Activated naive CD8-positive, alpha-beta T cell treated with anti-CD3 and anti-CD28 coated beads, Interleukin-2, amount 10 ng/mL, durations not matched to agents 7 days and 5 days (primary cell): ENCODE data around the gene SH3PXD2B. TPM values are rescaled to one million over a fixed set of nuclear protein-coding genes. Genes with fewer than 3 reads are reported as not detected.
"Not testable (repeated sequence)": the region's sequence is repeated elsewhere in the genome, so short reads cannot be mapped to it uniquely, and the experiment has no call there.

Source experiments
- ATAC-seq: fragments of 150-1000 bp; cut with Tn5 transposase; one replicate; pipeline ENCODE4 v1.10.0; 2021; ENCODE audit warnings: low read depth, moderate library complexity
- POLR2A ChIA-PET: fragments of 350-600 bp; sonication (Branson Sonifier 250); formaldehyde crosslinking; loops from one replicate; lab custom pipeline; 2021; ENCODE audit warnings: antibody characterized with exemption; lab: Charles Lee
- DNase-seq: peaks from one replicate; pipeline ENCODE4 v3.0.0; 2021
- H3K27ac Mint-ChIP-seq: one replicate; pipeline ENCODE4 v1.8.0; 2022; ENCODE audit warnings: mild to moderate bottlenecking, mixed read lengths
- H3K27me3 Mint-ChIP-seq: one replicate; pipeline ENCODE4 v1.8.0; 2022; ENCODE audit warnings: mild to moderate bottlenecking, moderate library complexity, mixed read lengths
- H3K36me3 Mint-ChIP-seq: one replicate; pipeline ENCODE4 v1.8.0; 2021; ENCODE audit warnings: mild to moderate bottlenecking, mixed read lengths
- H3K4me1 Mint-ChIP-seq: one replicate; pipeline ENCODE4 v1.8.0; 2021; ENCODE audit warnings: mixed read lengths
- H3K4me3 Mint-ChIP-seq: one replicate; pipeline ENCODE4 v1.8.0; 2022; ENCODE audit warnings: mild to moderate bottlenecking, moderate library complexity, mixed read lengths
- H3K9me3 Mint-ChIP-seq: one replicate; pipeline ENCODE4 v1.8.0; 2021; ENCODE audit warnings: mixed read lengths
- total RNA-seq, 2 experiments: library from RNA; stranded (reverse); gene quantifications; one replicate each; pipeline ENCODE4 v1.2.3, GENCODE V29; 2021

SH3PXD2B gene
- total RNA-seq, 2 experiments from 2014 or later = 0.28 to 0.42 TPM

DNA sequence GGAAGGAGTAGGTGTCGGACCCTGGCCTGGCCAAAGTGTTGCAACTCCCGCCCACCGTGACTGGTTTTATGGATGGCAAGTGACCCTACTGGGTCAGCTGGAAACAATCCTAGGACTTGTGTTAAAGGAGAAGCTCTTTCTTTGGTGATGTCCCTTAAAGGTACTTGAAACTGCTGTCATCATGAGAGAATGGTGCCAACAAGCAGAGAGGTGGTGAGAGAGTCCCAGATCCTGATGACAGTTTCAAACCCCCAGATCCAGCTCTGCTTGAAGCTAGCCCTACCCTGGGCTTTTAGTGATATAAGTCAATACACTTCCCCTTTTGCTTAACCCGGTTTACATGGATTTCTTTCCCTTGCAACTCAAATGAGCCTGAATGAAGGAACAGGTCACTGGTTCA, 98.3 kb downstream of the SH3PXD2B start:
- H3K27ac Mint-ChIP-seq = no peak overlapping the region
- no peak overlapping the region for H3K4me3 Mint-ChIP-seq
- POLR2A ChIA-PET = no interaction called here
- peaks cover 4% of the 10 kb centered on the region for H3K27me3 Mint-ChIP-seq
- ATAC-seq (no peak), DNase-seq (no peak)
- H3K9me3 Mint-ChIP-seq = no peaks in the 10 kb centered on the region
- H3K4me1 Mint-ChIP-seq = peaks cover 1% of the 10 kb centered on the region
- H3K36me3 Mint-ChIP-seq = no peaks in the 10 kb centered on the region

DNA sequence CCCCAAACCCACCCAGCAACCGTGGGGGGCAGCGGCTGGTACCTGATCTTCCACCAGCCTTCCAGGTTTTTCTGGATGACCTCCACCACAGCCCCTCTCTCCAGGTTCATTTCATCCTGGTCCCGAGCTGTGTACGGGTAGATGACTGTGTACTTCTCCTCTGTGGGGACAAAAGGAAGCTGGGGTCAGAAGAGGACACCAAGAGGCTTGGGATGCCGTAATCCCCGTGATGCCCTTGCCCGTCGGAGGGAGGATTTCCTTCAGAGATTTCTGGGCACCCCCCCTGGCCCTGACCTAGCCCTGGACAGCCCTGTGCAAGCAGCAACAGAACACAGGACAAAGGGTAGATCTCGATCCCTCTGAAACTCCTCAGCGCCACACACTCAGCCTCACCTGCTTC, 100.5 kb downstream of the SH3PXD2B start:
- H3K4me3 Mint-ChIP-seq = no peak overlapping the region
- no peak overlapping the region for H3K27ac Mint-ChIP-seq
- peaks cover 4% of the 10 kb centered on the region for H3K27me3 Mint-ChIP-seq
- no peaks in the 10 kb centered on the region for H3K9me3 Mint-ChIP-seq
- DNase-seq (no peak), ATAC-seq (no peak)
- POLR2A ChIA-PET = no interaction called here
- no peaks in the 10 kb centered on the region for H3K36me3 Mint-ChIP-seq
- no peaks in the 10 kb centered on the region for H3K4me1 Mint-ChIP-seq

DNA sequence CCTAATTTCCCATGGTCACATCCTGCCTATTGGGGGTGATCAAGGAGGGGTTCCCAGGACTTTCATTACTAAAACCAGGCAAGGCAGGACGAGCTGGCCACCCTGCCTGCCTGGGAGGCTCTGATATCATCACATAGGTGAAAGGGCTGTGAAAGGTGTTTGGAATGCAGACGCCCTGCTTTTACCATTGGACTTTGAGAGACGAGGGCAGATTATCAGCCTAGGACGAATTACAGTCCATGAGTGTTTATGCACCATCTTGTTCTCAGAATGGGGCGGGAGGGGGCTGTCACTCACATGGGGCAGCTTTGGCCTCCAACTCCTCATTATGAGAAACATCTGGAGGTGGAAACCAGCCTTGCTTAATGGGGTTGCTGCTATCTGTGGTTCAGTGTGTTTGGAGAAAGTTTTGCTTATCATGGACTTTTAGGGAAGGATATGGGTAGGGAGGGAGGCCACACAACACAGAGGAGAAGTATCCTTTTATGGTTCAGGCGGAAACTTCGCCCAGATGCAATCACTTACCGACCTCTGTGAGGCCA, 101.0 kb downstream of the SH3PXD2B start:
- DNase-seq (no peak), ATAC-seq (no peak)
- Mint-ChIP-seq H3K9me3 (no peaks in the 10 kb centered on the region), H3K27ac (no peak overlapping the region), H3K36me3 (no peaks in the 10 kb centered on the region), H3K27me3 (peaks cover 4% of the 10 kb centered on the region), H3K4me3 (no peak overlapping the region), H3K4me1 (no peaks in the 10 kb centered on the region)
- POLR2A ChIA-PET = no interaction called here

DNA sequence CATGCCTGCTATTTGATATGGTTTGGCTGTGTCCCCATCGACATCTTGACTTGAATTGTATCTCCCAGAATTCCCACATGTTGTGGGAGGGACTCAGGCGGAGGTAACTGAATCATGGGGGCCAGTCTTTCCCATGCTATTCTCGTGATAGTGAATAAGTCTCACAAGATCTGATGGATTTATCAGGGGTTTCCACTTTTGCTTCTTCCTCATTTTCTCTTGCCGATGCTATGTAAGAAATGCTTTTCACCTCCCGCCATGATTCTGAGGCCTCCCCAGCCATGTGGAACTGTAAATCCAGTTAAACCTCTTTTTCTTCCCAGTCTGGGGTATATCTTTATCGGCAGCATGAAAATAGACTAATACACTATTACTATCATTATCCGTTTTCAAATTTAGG, 101.8 kb downstream of the SH3PXD2B start:
- H3K4me1 Mint-ChIP-seq, ATAC-seq, H3K27me3 Mint-ChIP-seq, H3K36me3 Mint-ChIP-seq, H3K4me3 Mint-ChIP-seq, POLR2A ChIA-PET, H3K9me3 Mint-ChIP-seq, H3K27ac Mint-ChIP-seq, DNase-seq: not testable (repeated sequence)

DNA sequence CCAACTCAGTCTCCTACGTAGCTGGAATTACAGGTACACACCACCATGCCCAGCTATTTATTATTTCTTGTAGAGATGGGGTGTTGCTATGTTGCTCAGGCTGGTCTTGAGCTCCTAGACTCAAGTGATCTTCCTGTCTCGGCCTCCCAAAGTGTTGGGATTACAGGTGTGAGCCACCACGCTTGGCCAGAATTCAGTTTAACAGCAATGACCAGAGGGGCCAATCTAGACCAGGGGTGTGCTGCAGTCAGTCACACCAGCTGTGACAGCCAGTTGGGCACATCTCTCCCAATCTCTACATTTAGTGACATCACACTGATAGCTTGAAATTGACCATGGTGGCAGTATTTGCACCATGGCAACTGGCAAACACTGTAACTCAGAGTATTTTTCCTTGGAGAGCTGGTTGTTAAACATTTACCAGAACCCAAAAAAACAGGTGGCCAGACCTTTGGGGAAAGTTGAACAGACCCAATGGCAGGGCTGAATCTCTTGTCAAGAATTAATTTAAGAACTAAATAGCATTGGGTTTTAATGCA, 103.0 kb downstream of the SH3PXD2B start:
- POLR2A ChIA-PET = no interaction called here
- ATAC-seq = no peak
- no peaks in the 10 kb centered on the region for H3K4me1 Mint-ChIP-seq
- H3K27me3 Mint-ChIP-seq = peaks cover 6% of the 10 kb centered on the region
- no peaks in the 10 kb centered on the region for H3K36me3 Mint-ChIP-seq
- H3K4me3 Mint-ChIP-seq = no peak overlapping the region
- no peak for DNase-seq
- no peak overlapping the region for H3K27ac Mint-ChIP-seq
- H3K9me3 Mint-ChIP-seq = no peaks in the 10 kb centered on the region

DNA sequence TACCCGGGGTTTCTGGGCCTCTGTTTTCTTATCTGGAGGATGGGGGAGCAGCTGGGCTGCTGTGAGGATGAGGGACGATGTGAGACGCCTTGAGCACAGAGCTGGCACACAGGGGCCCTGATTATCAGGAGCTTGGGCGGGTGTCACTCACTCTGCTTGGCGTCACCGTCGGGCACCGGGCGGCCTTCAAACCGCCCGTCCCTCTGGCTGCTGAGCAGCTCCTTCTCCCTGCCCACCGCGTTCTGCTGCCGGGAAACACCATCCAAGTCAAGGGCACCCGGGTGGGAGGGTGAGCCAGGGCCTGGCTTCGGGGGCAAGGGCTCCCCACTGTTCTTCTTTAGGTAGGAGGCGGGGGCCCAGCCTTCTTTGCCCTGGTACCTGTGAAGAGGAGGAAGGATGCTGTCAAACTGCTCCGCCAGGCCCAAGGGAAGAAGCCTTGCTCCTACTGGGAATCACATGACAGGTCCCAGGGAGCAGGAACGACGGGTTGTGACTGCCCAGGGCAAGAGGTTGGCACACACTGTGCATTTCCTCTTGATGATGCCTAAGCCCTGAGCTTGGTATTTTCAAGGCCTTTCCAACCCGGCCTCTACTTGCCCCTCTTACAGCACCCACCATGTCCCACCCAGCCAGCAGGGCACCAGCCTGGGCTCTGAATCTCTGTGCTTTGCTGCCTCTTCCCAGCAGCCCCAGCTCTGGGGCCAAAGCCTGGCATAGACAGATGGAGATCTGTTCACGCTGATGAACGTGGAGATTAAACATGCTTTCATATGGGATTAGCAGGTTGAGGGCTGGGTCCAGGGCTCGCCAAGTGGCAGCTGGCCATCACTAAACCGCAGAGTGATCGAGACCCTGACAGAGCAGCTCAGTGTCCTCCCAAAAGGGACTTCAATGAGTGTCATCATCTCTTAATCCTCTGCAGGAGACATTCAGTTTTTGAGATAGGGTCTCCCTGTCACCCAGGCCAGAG, 103.8 kb downstream of the SH3PXD2B start:
- peaks cover 7% of the 10 kb centered on the region for H3K27me3 Mint-ChIP-seq
- H3K36me3 Mint-ChIP-seq = no peaks in the 10 kb centered on the region
- H3K27ac Mint-ChIP-seq = no peak overlapping the region
- ATAC-seq = no peak
- no peak overlapping the region for H3K4me3 Mint-ChIP-seq
- no peak for DNase-seq
- POLR2A ChIA-PET = no interaction called here
- no peaks in the 10 kb centered on the region for H3K9me3 Mint-ChIP-seq
- H3K4me1 Mint-ChIP-seq = no peaks in the 10 kb centered on the region

DNA sequence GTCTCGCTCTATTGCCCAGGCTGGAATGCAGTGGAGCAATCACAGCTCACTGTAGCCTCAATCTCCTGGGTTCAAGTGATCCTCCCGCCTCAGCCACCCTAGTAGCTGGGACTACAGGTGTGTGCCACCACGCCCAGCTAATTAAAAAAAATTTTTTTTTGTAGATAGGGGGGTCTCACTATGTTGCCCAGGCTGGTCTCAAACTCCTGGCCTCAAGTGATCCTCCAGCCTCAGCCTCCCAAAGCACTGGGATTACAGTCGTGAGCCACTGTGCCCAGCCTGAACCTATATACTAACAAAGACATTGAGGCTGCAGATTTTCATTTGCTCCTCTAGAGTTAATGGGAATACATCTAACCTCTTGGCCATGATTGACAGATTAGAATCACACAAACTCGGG, 105.6 kb downstream of the SH3PXD2B start:
- H3K4me1 Mint-ChIP-seq, POLR2A ChIA-PET, H3K36me3 Mint-ChIP-seq, H3K9me3 Mint-ChIP-seq, ATAC-seq, H3K27ac Mint-ChIP-seq, DNase-seq, H3K4me3 Mint-ChIP-seq: not testable (repeated sequence)
- H3K27me3 Mint-ChIP-seq = peaks cover 11% of the 10 kb centered on the region

DNA sequence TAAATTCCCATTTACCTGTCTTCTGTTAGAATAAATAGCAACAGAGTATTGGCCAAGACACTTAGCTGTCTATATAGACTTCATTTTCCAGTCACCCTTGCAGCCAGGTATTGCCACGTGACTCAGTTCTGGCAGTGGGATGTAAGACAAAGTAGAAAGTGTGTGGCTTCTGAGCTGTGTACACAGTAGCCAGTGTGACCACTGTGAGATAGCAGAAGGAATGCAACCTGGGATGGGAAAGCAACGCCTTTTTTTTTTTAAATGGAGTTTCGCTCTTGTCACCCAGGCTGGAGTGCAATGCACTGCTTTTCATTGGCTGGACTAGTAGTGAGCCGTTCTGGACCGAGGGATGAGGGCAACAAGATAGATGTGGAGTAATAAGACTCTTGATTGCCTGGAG, 106.2 kb downstream of the SH3PXD2B start:
- Mint-ChIP-seq H3K36me3 (no peaks in the 10 kb centered on the region), H3K9me3 (no peaks in the 10 kb centered on the region), H3K27me3 (peaks cover 11% of the 10 kb centered on the region), H3K4me1 (no peaks in the 10 kb centered on the region), H3K27ac (no peak overlapping the region), H3K4me3 (no peak overlapping the region)
- DNase-seq = no peak
- no peak for ATAC-seq
- POLR2A ChIA-PET = no interaction called here

DNA sequence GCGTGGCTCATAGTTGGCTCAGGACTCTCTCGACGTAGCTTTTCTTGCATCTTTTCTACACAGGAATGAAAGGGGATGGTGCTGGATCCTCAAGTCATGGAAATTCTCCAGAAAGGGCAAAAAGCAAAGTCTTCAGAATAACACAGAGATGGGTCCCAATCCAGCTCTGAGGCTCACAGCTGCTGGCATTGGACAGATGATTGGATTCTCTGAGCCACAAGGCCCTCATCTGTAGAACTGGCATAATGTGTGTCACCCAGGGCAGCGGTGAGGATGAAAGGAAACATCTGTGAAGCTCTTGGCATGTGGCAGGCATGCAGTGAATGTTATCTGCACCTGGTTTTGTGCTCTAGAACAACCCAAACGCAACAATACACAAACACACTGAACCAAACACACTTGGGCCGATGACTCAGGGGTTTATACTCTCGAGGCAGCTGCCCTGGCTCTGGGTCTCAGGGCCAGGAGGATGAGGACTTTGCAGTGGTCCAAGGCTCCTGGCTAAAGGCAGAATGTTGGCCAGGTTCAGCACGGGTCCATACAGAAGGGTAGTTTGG, 106.8 kb downstream of the SH3PXD2B start:
- no peaks in the 10 kb centered on the region for H3K4me1 Mint-ChIP-seq
- H3K9me3 Mint-ChIP-seq = no peaks in the 10 kb centered on the region
- H3K4me3 Mint-ChIP-seq = no peak overlapping the region
- H3K27ac Mint-ChIP-seq = no peak overlapping the region
- POLR2A ChIA-PET = no interaction called here
- peaks cover 8% of the 10 kb centered on the region for H3K27me3 Mint-ChIP-seq
- ATAC-seq (no peak), DNase-seq (no peak)
- H3K36me3 Mint-ChIP-seq = no peaks in the 10 kb centered on the region

DNA sequence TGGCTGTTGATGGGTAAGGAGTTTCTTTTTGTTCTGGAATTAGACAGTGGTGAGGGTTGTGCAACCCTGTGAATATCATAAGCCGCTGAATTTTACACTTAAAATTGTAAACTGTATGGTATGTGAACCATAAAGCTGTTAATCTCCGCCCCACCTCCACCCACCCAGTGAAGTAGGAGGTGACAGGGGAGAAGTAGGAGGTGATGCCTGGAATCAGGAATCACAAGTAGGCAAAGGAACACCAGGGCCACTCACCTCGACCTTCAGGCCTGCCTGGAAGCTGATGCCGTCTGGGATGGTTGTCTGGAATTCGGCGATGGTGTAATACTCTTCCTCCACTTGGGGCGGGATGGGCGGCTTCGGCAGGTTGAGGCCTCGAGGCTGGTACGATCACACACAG, 108.4 kb downstream of the SH3PXD2B start:
- ATAC-seq (no peak), DNase-seq (no peak)
- POLR2A ChIA-PET = no interaction called here
- Mint-ChIP-seq H3K4me3 (no peak overlapping the region), H3K9me3 (no peaks in the 10 kb centered on the region), H3K4me1 (no peaks in the 10 kb centered on the region), H3K36me3 (no peaks in the 10 kb centered on the region), H3K27me3 (peaks cover 7% of the 10 kb centered on the region), H3K27ac (no peak overlapping the region)

DNA sequence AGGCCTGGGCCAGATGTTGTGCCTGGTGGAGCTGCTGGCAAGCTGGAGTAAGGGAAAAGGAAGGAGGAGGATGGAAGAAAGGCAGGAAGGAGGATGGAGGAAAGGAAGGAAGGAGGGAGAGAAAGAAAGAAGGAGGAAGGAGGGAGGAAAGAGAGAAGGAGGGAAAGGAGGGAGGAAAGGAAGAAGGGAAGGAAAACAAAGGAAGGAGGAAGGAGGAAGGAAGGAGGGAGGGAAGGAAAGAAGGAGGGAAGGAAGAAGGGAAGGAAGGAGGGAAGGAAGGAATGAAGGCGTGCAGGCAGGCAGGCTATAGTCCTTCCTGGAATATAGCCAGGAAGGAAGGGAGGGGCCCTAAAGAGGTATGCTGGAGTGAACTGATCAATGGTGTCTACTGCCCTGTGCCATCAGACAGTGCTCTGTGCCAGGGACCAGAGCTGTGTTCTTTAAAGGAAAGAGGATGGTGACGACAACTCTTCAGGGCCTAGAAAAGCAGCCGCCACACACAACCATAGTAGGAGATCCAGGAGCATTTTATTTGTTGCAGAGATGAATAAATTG, 109.4 kb downstream of the SH3PXD2B start:
- Mint-ChIP-seq H3K36me3 (no peaks in the 10 kb centered on the region), H3K9me3 (no peaks in the 10 kb centered on the region), H3K4me3 (no peak overlapping the region), H3K4me1 (no peaks in the 10 kb centered on the region), H3K27ac (no peak overlapping the region), H3K27me3 (peaks cover 7% of the 10 kb centered on the region)
- POLR2A ChIA-PET = no interaction called here
- ATAC-seq = no peak
- DNase-seq = no peak

DNA sequence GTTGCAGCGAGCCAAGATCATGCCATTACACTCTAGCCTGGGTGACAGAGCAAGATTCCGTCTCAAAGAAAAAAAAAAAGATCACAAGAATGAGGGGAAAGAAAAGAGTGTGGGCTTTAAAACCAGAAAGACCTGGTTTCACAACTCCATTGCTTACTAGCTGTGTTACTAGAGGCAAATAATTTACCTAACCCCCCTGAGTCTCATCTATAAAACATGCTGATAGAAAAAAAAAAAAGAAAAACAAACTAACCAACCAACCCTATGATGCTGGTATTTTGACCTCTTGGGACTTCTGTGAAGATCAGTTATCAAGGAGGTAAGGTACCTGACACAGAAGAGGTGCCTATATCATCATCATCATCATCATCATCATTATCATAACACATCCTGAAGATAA, 110.6 kb downstream of the SH3PXD2B start:
- H3K27ac Mint-ChIP-seq = no peak overlapping the region

DNA sequence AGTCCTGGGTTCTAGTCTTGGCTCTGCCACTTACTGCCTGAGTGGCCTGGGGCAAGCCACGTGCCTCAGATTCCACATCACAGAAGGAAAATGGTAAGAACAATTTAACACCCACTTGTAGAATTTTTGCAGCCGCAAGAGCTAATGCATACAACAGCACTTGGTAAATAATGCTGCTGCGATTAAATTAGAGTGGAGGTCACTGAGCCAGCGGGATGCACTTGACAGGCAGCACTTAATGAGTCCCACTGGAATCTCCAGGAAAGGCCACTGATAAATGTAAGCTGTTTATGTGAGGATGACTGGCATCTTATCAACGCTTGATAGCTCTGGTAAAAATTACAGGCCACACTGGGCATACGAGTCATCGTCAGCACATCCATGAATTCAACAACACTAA, 111.4 kb downstream of the SH3PXD2B start:
- DNase-seq = no peak
- Mint-ChIP-seq H3K4me1 (no peaks in the 10 kb centered on the region), H3K27ac (no peak overlapping the region), H3K27me3 (peaks cover 7% of the 10 kb centered on the region), H3K9me3 (no peaks in the 10 kb centered on the region), H3K4me3 (no peak overlapping the region), H3K36me3 (no peaks in the 10 kb centered on the region)
- ATAC-seq = no peak
- POLR2A ChIA-PET = no interaction called here

More for the DNA sequence above, 110.6 kb downstream of the SH3PXD2B start:
- POLR2A ChIA-PET = no interaction called here
- H3K27me3 Mint-ChIP-seq = peaks cover 7% of the 10 kb centered on the region
- no peak overlapping the region for H3K4me3 Mint-ChIP-seq
- H3K9me3 Mint-ChIP-seq = no peaks in the 10 kb centered on the region
- DNase-seq = no peak
- H3K4me1 Mint-ChIP-seq = no peaks in the 10 kb centered on the region
- no peaks in the 10 kb centered on the region for H3K36me3 Mint-ChIP-seq
- no peak for ATAC-seq
